Measurements from ENCODE around the gene EPX.
"Not testable (repeated sequence)": the region's sequence is repeated elsewhere in the genome, so short reads cannot be mapped to it uniquely, and the experiment has no call there.

The EPX gene, protein sequence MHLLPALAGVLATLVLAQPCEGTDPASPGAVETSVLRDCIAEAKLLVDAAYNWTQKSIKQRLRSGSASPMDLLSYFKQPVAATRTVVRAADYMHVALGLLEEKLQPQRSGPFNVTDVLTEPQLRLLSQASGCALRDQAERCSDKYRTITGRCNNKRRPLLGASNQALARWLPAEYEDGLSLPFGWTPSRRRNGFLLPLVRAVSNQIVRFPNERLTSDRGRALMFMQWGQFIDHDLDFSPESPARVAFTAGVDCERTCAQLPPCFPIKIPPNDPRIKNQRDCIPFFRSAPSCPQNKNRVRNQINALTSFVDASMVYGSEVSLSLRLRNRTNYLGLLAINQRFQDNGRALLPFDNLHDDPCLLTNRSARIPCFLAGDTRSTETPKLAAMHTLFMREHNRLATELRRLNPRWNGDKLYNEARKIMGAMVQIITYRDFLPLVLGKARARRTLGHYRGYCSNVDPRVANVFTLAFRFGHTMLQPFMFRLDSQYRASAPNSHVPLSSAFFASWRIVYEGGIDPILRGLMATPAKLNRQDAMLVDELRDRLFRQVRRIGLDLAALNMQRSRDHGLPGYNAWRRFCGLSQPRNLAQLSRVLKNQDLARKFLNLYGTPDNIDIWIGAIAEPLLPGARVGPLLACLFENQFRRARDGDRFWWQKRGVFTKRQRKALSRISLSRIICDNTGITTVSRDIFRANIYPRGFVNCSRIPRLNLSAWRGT

DNA sequence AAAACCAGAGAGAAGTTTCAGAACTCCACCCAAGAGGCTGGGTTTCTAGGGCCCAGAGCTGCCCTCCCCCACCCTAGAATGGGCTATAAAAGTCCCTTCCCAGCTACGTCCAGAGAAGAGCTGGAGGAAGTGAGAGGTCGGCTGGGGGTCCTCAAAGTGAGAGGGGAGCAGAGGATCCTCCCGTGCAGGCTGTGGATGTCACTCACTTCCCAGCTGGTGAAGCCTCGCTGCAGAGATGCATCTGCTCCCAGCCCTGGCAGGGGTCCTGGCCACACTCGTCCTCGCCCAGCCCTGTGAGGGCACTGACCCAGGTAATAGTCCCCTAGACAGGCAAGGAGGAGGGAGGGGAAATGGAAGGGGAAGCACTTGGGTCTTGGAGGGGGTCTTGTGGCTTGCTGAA lies at the start of gene EPX:
TSS of gene EPX (plus strand) at position 115 of the 400 bp plus-strand sequence. CDS start at position 236, 121 bp downstream.
- no peak for TF ChIP-seq ZNF565 (CRISPR knock-in tag; conservative IDR thresholded peaks at IDR 0.05; ENCODE audit: low read depth)
- TF ChIP-seq, protein P1, sequence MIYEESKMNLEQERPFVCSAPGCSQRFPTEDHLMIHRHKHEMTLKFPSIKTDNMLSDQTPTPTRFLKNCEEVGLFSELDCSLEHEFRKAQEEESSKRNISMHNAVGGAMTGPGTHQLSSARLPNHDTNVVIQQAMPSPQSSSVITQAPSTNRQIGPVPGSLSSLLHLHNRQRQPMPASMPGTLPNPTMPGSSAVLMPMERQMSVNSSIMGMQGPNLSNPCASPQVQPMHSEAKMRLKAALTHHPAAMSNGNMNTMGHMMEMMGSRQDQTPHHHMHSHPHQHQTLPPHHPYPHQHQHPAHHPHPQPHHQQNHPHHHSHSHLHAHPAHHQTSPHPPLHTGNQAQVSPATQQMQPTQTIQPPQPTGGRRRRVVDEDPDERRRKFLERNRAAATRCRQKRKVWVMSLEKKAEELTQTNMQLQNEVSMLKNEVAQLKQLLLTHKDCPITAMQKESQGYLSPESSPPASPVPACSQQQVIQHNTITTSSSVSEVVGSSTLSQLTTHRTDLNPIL (CRISPR knock-in tag; IDR thresholded peaks at IDR 0.05; ENCODE audit: low read depth), result no peak
- TF ChIP-seq ARNTL (CRISPR knock-in tag; IDR thresholded peaks at IDR 0.05; ENCODE audit: borderline replicate concordance, low read depth), result no peak
- no peak for TF ChIP-seq ESRRG (CRISPR knock-in tag; IDR thresholded peaks at IDR 0.05)
- TF ChIP-seq, protein P2, sequence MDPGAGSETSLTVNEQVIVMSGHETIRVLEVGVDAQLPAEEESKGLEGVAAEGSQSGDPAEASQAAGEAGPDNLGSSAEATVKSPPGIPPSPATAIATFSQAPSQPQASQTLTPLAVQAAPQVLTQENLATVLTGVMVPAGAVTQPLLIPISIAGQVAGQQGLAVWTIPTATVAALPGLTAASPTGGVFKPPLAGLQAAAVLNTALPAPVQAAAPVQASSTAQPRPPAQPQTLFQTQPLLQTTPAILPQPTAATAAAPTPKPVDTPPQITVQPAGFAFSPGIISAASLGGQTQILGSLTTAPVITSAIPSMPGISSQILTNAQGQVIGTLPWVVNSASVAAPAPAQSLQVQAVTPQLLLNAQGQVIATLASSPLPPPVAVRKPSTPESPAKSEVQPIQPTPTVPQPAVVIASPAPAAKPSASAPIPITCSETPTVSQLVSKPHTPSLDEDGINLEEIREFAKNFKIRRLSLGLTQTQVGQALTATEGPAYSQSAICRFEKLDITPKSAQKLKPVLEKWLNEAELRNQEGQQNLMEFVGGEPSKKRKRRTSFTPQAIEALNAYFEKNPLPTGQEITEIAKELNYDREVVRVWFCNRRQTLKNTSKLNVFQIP (CRISPR knock-in tag; IDR thresholded peaks at IDR 0.05; ENCODE audit: borderline replicate concordance, low read depth), result no peak
- TF ChIP-seq BACH2 (CRISPR knock-in tag; IDR thresholded peaks at IDR 0.05; ENCODE audit: borderline replicate concordance), result no peak
- no peak for TF ChIP-seq TOX (CRISPR knock-in tag; IDR thresholded peaks at IDR 0.05; ENCODE audit: borderline replicate concordance)
- TF ChIP-seq, protein P3, sequence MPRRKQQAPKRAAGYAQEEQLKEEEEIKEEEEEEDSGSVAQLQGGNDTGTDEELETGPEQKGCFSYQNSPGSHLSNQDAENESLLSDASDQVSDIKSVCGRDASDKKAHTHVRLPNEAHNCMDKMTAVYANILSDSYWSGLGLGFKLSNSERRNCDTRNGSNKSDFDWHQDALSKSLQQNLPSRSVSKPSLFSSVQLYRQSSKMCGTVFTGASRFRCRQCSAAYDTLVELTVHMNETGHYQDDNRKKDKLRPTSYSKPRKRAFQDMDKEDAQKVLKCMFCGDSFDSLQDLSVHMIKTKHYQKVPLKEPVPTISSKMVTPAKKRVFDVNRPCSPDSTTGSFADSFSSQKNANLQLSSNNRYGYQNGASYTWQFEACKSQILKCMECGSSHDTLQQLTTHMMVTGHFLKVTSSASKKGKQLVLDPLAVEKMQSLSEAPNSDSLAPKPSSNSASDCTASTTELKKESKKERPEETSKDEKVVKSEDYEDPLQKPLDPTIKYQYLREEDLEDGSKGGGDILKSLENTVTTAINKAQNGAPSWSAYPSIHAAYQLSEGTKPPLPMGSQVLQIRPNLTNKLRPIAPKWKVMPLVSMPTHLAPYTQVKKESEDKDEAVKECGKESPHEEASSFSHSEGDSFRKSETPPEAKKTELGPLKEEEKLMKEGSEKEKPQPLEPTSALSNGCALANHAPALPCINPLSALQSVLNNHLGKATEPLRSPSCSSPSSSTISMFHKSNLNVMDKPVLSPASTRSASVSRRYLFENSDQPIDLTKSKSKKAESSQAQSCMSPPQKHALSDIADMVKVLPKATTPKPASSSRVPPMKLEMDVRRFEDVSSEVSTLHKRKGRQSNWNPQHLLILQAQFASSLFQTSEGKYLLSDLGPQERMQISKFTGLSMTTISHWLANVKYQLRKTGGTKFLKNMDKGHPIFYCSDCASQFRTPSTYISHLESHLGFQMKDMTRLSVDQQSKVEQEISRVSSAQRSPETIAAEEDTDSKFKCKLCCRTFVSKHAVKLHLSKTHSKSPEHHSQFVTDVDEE (CRISPR knock-in tag; IDR thresholded peaks at IDR 0.05), result no peak
- no peak for TF ChIP-seq SNAI2 (CRISPR knock-in tag; IDR thresholded peaks at IDR 0.05)
- no peak for TF ChIP-seq ZFP30 (CRISPR knock-in tag; IDR thresholded peaks at IDR 0.05)
- no peak for TF ChIP-seq TCF4 (CRISPR knock-in tag; IDR thresholded peaks at IDR 0.05; ENCODE audit: borderline replicate concordance)
- TF ChIP-seq, protein P4, sequence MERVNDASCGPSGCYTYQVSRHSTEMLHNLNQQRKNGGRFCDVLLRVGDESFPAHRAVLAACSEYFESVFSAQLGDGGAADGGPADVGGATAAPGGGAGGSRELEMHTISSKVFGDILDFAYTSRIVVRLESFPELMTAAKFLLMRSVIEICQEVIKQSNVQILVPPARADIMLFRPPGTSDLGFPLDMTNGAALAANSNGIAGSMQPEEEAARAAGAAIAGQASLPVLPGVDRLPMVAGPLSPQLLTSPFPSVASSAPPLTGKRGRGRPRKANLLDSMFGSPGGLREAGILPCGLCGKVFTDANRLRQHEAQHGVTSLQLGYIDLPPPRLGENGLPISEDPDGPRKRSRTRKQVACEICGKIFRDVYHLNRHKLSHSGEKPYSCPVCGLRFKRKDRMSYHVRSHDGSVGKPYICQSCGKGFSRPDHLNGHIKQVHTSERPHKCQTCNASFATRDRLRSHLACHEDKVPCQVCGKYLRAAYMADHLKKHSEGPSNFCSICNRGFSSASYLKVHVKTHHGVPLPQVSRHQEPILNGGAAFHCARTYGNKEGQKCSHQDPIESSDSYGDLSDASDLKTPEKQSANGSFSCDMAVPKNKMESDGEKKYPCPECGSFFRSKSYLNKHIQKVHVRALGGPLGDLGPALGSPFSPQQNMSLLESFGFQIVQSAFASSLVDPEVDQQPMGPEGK (CRISPR knock-in tag; IDR thresholded peaks at IDR 0.05; ENCODE audit: borderline replicate concordance), result no peak
- TF ChIP-seq PPARA (CRISPR knock-in tag; IDR thresholded peaks at IDR 0.05; ENCODE audit: borderline replicate concordance), result no peak
- TF ChIP-seq, protein P5, sequence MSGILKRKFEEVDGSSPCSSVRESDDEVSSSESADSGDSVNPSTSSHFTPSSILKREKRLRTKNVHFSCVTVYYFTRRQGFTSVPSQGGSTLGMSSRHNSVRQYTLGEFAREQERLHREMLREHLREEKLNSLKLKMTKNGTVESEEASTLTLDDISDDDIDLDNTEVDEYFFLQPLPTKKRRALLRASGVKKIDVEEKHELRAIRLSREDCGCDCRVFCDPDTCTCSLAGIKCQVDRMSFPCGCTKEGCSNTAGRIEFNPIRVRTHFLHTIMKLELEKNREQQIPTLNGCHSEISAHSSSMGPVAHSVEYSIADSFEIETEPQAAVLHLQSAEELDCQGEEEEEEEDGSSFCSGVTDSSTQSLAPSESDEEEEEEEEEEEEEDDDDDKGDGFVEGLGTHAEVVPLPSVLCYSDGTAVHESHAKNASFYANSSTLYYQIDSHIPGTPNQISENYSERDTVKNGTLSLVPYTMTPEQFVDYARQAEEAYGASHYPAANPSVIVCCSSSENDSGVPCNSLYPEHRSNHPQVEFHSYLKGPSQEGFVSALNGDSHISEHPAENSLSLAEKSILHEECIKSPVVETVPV (CRISPR knock-in tag; IDR thresholded peaks at IDR 0.05), result no peak
- TF ChIP-seq ZNF70 (CRISPR knock-in tag; IDR thresholded peaks at IDR 0.05), result no peak
- no peak for TF ChIP-seq RARB (CRISPR knock-in tag; IDR thresholded peaks at IDR 0.05)
- TF ChIP-seq ZC3H10 (CRISPR knock-in tag; IDR thresholded peaks at IDR 0.05), result no peak
- no peak for TF ChIP-seq OSR1 (CRISPR knock-in tag; IDR thresholded peaks at IDR 0.05)

DNA sequence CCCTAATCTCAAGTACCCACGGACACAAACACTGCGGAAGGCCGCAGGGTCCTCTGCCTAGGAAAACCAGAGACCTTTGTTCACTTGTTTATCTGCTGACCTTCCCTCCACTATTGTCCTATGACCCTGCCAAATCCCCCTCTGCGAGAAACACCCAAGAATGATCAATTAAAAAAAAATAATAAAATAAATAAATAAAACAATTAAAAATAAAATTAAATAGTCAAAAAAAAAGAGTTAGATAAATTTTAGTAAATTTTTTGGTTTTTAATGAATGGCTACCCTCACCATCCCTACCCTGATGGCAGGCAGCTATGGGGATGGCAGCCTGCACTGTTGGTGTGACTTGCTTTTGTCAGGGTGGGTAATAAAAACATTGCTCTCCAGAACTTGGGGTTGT lies 49.2 kb upstream of the EPX start:
- not testable (repeated sequence) for ATAC-seq

More for the DNA sequence above, at the start of gene EPX:
- ATAC-seq, result no peak

DNA sequence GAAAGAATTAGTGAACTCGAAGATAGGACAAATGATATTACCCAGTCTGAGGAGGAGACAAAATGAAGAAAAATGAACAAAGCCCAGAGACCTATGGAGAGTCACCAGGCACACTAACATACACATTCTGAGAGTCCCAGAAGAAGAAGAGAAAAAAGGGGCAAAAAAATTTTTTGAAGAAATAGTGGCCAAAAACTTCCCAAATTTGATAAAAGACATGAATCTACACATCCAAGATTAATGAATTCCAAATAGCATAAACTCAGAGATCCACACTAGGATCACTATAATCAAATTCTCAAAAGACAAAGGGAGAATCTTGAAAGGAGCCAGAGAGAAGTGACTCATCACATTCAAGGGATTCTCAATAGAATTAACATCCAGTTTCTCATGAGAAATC lies 47.7 kb upstream of the EPX start:
- no peak for ATAC-seq
- TF ChIP-seq, protein P2 (CRISPR knock-in tag; IDR thresholded peaks at IDR 0.05; ENCODE audit: borderline replicate concordance, low read depth), result no peak
- TF ChIP-seq, protein P3 (CRISPR knock-in tag; IDR thresholded peaks at IDR 0.05), result no peak
- no peak for TF ChIP-seq BACH2 (CRISPR knock-in tag; IDR thresholded peaks at IDR 0.05; ENCODE audit: borderline replicate concordance)
- no peak for TF ChIP-seq RARB (CRISPR knock-in tag; IDR thresholded peaks at IDR 0.05)
- TF ChIP-seq, protein P5 (CRISPR knock-in tag; IDR thresholded peaks at IDR 0.05), result no peak
- TF ChIP-seq ARNTL (CRISPR knock-in tag; IDR thresholded peaks at IDR 0.05; ENCODE audit: borderline replicate concordance, low read depth), result no peak
- TF ChIP-seq GLIS3 (CRISPR knock-in tag; IDR thresholded peaks at IDR 0.05), result no peak

Data from SK-N-SH treated with all-trans-retinoic acid at 6 μM for 48 hours (cell line).